ENCODE results near the gene CDH4. TPM values are rescaled to one million over a fixed set of nuclear protein-coding genes. Genes with fewer than 3 reads are reported as not detected.

Gene CDH4
- total and polyA plus RNA-seq, 2 donors (not counting 3 experiments of a cell fraction or from before 2014, with no cell fraction given): 0.17 to 0.51 TPM

GRCh38 chr20:61931476-61932198, 679.6 kb downstream of the CDH4 start:
- no peaks in the 10 kb centered on the region for H3K9me3 ChIP-seq (replicated peaks; ENCODE audit: control insufficient read depth, insufficient read depth, low read length)
- DNase-seq (ENCODE audit: low read depth, low spot score): no peak
- H3K9me1 ChIP-seq (replicated peaks; ENCODE audit: control insufficient read depth, extremely low read depth, insufficient read depth, low read length): no peaks in the 10 kb centered on the region
- TF ChIP-seq FOS (IDR thresholded peaks at IDR 0.05; ENCODE audit: borderline replicate concordance, insufficient read depth, low read length): no peak
- H3K4me3 ChIP-seq (replicated peaks in 1 of 3; ENCODE audit: insufficient read depth in 1 of 3, low read depth in 1 of 3, low read length in 3 of 3): no peak overlapping the region
- no peaks in the 10 kb centered on the region for H3K36me3 ChIP-seq (ENCODE audit: control insufficient read depth in 2 of 2, extremely low read depth in 1 of 2, insufficient read depth in 2 of 2, low read length in 2 of 2)
- H4K20me1 ChIP-seq (replicated peaks; ENCODE audit: control insufficient read depth, extremely low read depth, insufficient read depth, low read length): no peaks in the 10 kb centered on the region
- BruUV-seq (replicated peaks): no TSS peak
- no peaks in the 10 kb centered on the region for H3K27me3 ChIP-seq (ENCODE audit: control insufficient read depth in 2 of 2, insufficient read depth in 2 of 2, low read length in 2 of 2)
- dilution Hi-C loops (cut with MboI; ENCODE audit: extremely low pct_ligation_motif_present, low sequenced_read_pairs) (no loop called here), intact Hi-C loops (cut with micrococcal nuclease) (no loop called here)
- no peaks in the 10 kb centered on the region for H3K4me1 ChIP-seq (ENCODE audit: control insufficient read depth, extremely low read depth, insufficient read depth, low read length)
- no peak overlapping the region for H3K9ac ChIP-seq (replicated peaks; ENCODE audit: extremely low read depth, insufficient read depth, low read length)
- FAIRE-seq: no peak
- no peaks in the 10 kb centered on the region for H3K79me2 ChIP-seq (ENCODE audit: control insufficient read depth, insufficient read depth, low read length)
- no peak overlapping the region for H2AFZ ChIP-seq (ENCODE audit: low read depth, low read length)
- H3K27ac ChIP-seq (ENCODE audit: insufficient read depth, low read depth, low read length): no peak overlapping the region
- no peak overlapping the region for H3K4me2 ChIP-seq (ENCODE audit: insufficient read depth, low read length)
- ChIA-PET POLR2A (no interaction called here), CTCF (no interaction called here)

- no peaks in the 10 kb centered on the region for H3K9me1 ChIP-seq (replicated peaks; ENCODE audit: control insufficient read depth, extremely low read depth, insufficient read depth, low read length)
- no peaks in the 10 kb centered on the region for H3K9me3 ChIP-seq (replicated peaks; ENCODE audit: control insufficient read depth, insufficient read depth, low read length)
- no peak overlapping the region for H3K27ac ChIP-seq (ENCODE audit: insufficient read depth, low read depth, low read length)
- H3K9ac ChIP-seq (replicated peaks; ENCODE audit: extremely low read depth, insufficient read depth, low read length): no peak overlapping the region
- no peak overlapping the region for H3K4me3 ChIP-seq (replicated peaks in 1 of 3; ENCODE audit: insufficient read depth in 1 of 3, low read depth in 1 of 3, low read length in 3 of 3)
- H2AFZ ChIP-seq (ENCODE audit: low read depth, low read length): no peak overlapping the region
- H3K36me3 ChIP-seq (ENCODE audit: control insufficient read depth in 2 of 2, extremely low read depth in 1 of 2, insufficient read depth in 2 of 2, low read length in 2 of 2): no peaks in the 10 kb centered on the region
- H3K27me3 ChIP-seq (ENCODE audit: control insufficient read depth in 2 of 2, insufficient read depth in 2 of 2, low read length in 2 of 2): no peaks in the 10 kb centered on the region
- FAIRE-seq (no peak), DNase-seq (ENCODE audit: low read depth, low spot score) (no peak)
- no peak overlapping the region for H3K4me2 ChIP-seq (ENCODE audit: insufficient read depth, low read length)
- ChIA-PET CTCF (no interaction called here), POLR2A (no interaction called here)
- no peak for TF ChIP-seq MAX (IDR thresholded peaks at IDR 0.05; ENCODE audit: insufficient read depth, insufficient read length)
- no peak for TF ChIP-seq POLR2AphosphoS5 (IDR thresholded peaks at IDR 0.05; ENCODE audit: insufficient read depth, low read depth, low read length)
- TF ChIP-seq POLR2A (IDR thresholded peaks at IDR 0.05; ENCODE audit: low read depth, low read length): no peak
- no peak for TF ChIP-seq FOS (IDR thresholded peaks at IDR 0.05; ENCODE audit: borderline replicate concordance, insufficient read depth, low read length)
- TF ChIP-seq MYC (IDR thresholded peaks at IDR 0.05; ENCODE audit: low read depth, low read length): no peak
- no peak for TF ChIP-seq JUN (IDR thresholded peaks at IDR 0.05; ENCODE audit: borderline replicate concordance, insufficient read depth, insufficient read length, low read depth)
- no peak for TF ChIP-seq CTCF (IDR thresholded peaks at IDR 0.05; ENCODE audit: extremely low read depth in 1 of 2, insufficient read depth in 1 of 2, low read depth in 1 of 2, low read length in 2 of 2)
- TF ChIP-seq GATA2 (IDR thresholded peaks at IDR 0.05; ENCODE audit: insufficient read depth, insufficient read length, low read depth, low read length): no peak
- no peak for TF ChIP-seq EZH2 (IDR thresholded peaks at IDR 0.05; ENCODE audit: borderline replicate concordance, low read depth, low read length, severe bottlenecking)
- H4K20me1 ChIP-seq (replicated peaks; ENCODE audit: control insufficient read depth, extremely low read depth, insufficient read depth, low read length): no peaks in the 10 kb centered on the region
- intact Hi-C loops (cut with micrococcal nuclease): no loop called here
- no peaks in the 10 kb centered on the region for H3K79me2 ChIP-seq (ENCODE audit: control insufficient read depth, insufficient read depth, low read length)
- no peaks in the 10 kb centered on the region for H3K4me1 ChIP-seq (ENCODE audit: control insufficient read depth, extremely low read depth, insufficient read depth, low read length)
- BruUV-seq (replicated peaks): no TSS peak
- dilution Hi-C loops (cut with MboI; ENCODE audit: extremely low pct_ligation_motif_present, low sequenced_read_pairs): no loop called here
Observed at GRCh38 chr20:61932199-61932592, 680.1 kb downstream of the CDH4 start.

Measured in endothelial cell of umbilical vein (primary cell).